Astrocyte of the cerebellum (primary cell): Measurements from ENCODE around the gene TMEM11.

Source experiments
- DNase-seq: peaks from one replicate; pipeline ENCODE4 v3.0.0-alpha.2; 2011; ENCODE audit warnings: low read depth
- H3K4me3 ChIP-seq: 2 replicates; pipeline ENCODE4 v1.5.1; 2011; ENCODE audit warnings: mild to moderate bottlenecking, low read depth, low read length, moderate library complexity
- CTCF ChIP-seq: IDR thresholded peaks from 2 replicates; pipeline ENCODE4 v1.5.1; 2012; ENCODE audit warnings: low read length, low read depth, moderate library complexity, mild to moderate bottlenecking; ENCODE audit errors: missing control alignments
- in situ Hi-C: cut with HindIII; loops from 2 replicates; pipeline ENCODE4 v1.10.0; 2017; ENCODE audit warnings: low sequenced_read_pairs

The TMEM11 gene

GRCh38 chr17:21214015-21214776 lies at the start of gene TMEM11:
TSS of gene TMEM11 (minus strand) at chr17:21214161. CDS start at chr17:21214152, 9 bp downstream.
- in situ Hi-C loops = no loop called here
- H3K4me3 ChIP-seq = peak within 1 kb of the TSS; percentile 97
- DNase-seq = peak; percentile 88
- peak; percentile 9 for TF ChIP-seq CTCF

- DNase-seq = peak; percentile 47
- TF ChIP-seq CTCF = no peak
- in situ Hi-C loops = no loop called here
- no peak overlapping the region for H3K4me3 ChIP-seq
These were observed 49.4 kb upstream of the TMEM11 start for GRCh38 chr17:21263376-21263775.

- no peak for TF ChIP-seq CTCF
- no peak overlapping the region for H3K4me3 ChIP-seq
- in situ Hi-C loops = no loop called here
- no peak for DNase-seq
These were observed 48.5 kb upstream of the TMEM11 start for GRCh38 chr17:21262259-21262993.

- in situ Hi-C loops = no loop called here
- no peak overlapping the region for H3K4me3 ChIP-seq
- DNase-seq = no peak
- no peak for TF ChIP-seq CTCF
These were observed 44.6 kb upstream of the TMEM11 start for GRCh38 chr17:21258593-21258992.

GRCh38 chr17:21253646-21254441 lies 39.9 kb upstream of the TMEM11 start:
- in situ Hi-C loops = no loop called here
- TF ChIP-seq CTCF = no peak
- no peak for DNase-seq
- peak overlapping the region; percentile 61 for H3K4me3 ChIP-seq
